HG02588 (cell line): ENCODE measurements around the gene SAMD1.
"Not testable (repeated sequence)": the region's sequence is repeated elsewhere in the genome, so short reads cannot be mapped to it uniquely, and the experiment has no call there.

Experiments used
- ATAC-seq: cut with Tn5 transposase; IDR thresholded peaks from one replicate; pipeline ENCODE4 v1.9.1; 2021; ENCODE audit warnings: mild to moderate bottlenecking, moderate library complexity; ENCODE audit not compliant: unreplicated experiment

The SAMD1 gene

DNA sequence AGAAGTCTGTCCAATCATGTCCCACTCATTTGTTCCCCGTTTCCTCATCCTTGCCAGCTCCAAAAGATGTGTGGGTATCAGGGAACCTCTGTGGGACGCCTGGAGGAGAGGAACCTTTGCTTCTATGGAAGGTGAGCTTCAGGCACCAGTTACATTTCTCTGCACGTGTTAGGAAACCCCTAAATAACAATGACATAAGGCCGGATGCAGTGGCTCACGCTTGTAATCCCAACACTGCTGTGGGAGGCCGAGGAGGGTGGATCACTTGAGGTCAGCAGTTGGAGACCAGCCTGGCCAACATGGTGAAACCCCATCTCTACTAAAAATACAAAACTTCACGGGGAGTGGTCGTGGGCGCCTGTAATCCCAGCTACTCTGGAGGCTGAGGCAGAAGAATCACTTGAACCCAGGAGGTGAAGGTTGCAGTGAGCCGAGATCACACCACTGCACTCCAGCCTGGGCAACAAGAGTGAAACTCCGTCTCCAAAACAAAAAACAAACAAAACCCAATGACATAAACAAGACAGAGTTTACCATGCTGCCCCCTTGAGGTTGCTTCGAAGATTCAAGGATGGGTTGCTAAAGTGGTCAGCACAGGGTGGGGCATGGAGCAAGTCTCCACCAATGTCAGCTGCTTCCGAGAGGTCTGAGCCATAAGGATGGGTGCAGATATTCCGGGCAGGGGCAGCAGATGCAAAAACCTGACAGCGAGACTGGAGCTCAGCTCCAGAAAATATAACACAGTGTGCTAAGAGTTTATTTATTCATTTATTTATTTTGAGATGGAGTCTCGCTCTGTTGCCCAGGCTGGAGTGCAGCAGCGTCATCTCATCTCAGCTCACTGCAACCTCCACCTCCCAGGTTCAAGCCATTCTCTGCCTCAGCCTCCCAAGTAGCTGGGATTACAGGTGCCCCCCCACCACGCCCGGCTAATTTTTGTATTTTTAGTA, 47.6 kb downstream of the SAMD1 start:
- not testable (repeated sequence) for ATAC-seq

DNA sequence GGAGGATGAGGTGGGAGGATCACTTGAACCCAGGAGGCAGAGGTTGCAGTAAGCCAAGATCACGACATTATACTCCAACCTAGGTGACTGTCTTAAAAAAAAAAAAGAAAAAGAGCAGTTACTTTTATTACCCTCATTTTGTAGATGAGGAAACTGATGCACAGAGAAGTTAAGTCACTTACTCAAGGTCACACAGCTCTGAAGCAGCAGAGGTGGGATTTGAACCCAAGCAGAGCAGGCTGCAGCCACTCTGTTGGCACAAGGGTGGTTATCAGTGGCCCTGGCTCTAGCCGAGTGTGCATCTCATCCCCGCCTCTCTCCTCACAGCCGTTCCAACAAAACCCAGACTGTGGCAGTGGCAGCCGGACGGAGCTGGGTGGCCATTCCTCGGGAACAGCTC, 51.4 kb downstream of the SAMD1 start:
- no peak for ATAC-seq
